ENCODE measurements around the gene ITIH5. TPM values are rescaled to one million over a fixed set of nuclear protein-coding genes. Genes with fewer than 3 reads are reported as not detected.

Gene ITIH5
- polyA plus RNA-seq, 3 donors = not detected

DNA sequence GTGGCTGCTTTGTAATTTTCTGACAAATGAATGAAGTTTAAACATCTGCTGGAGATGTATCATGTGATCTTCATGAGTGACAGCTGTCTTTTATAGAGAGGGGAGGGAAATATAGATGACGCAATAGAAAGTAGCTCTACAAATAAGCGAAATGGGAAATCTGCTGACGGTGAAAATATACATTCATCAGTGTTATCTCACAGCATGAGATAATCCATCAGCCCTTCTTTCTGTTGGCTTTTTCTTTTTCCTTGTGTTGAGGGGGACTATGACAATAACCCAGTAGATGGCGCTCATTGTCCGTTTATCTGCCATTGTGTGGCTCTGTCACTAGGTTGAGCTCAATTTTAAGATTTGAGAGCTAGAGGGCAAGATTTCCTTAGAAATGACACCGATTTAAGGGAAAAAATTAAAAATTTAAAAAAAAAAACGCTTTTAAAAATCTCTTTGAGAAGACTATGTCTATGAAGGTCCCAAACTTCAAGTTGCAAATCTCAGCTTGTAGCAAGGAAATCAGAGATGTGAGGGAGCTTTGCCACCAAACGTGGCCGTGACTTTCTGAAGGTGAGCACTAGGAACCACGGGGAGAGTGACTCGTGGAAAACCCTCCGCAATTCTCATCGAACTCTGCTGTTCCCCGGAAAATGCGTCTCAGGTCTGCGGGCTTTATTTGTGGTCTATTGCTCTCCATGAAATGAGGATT lies 141.3 kb downstream of the ITIH5 start:
- Histone ChIP-seq H3K27ac (ENCODE audit: low read depth in 1 of 2, low read length in 2 of 2) (no peak overlapping the region), H3K4me2 (replicated peaks; ENCODE audit: extremely low read depth, low read length, poor library complexity, severe bottlenecking) (no peak overlapping the region), H3K4me3 (replicated peaks in 1 of 3; ENCODE audit: low read depth in 2 of 3, low read length in 3 of 3) (no peak overlapping the region), H3K4me1 (ENCODE audit: control insufficient read depth in 1 of 2, insufficient read depth in 2 of 2, low read length in 2 of 2) (peaks cover 0 to 3% of the 10 kb centered on the region in 2 donors), H2AFZ (ENCODE audit: insufficient read depth, low read depth, low read length, poor library complexity, severe bottlenecking) (no peak overlapping the region), H3K9me3 (replicated peaks in 1 of 2; ENCODE audit: control insufficient read depth in 1 of 2, insufficient read depth in 1 of 2, low read length in 2 of 2) (peaks cover 0 to 5% of the 10 kb centered on the region in 2 donors), H4K20me1 (ENCODE audit: insufficient read depth, low read length) (no peaks in the 10 kb centered on the region), H3K36me3 (replicated peaks in 1 of 2; ENCODE audit: control insufficient read depth in 1 of 2, insufficient read depth in 2 of 2, low read length in 2 of 2) (no peaks in the 10 kb centered on the region), H3K27me3 (ENCODE audit: control insufficient read depth in 2 of 2, insufficient read depth in 2 of 2, low read length in 2 of 2) (peaks cover 4 to 18% of the 10 kb centered on the region in 2 donors), H3K79me2 (ENCODE audit: insufficient read depth, low read length) (no peaks in the 10 kb centered on the region), H3K9ac (ENCODE audit: insufficient read depth, low read length, poor library complexity, severe bottlenecking) (no peak overlapping the region)
- Mint-ChIP-seq H3K27ac (no peak overlapping the region), H3K36me3 (no peaks in the 10 kb centered on the region), H3K27me3 (ENCODE audit: low read depth in 3 of 3) (peaks cover 8 to 22% (median 16%) of the 10 kb centered on the region in 3 donors), H3K4me3 (no peak overlapping the region), H3K9me3 (peaks cover 1 to 7% (median 6%) of the 10 kb centered on the region in 7 donors), H3K4me1 (peaks cover 8% of the 10 kb centered on the region)
- peak; percentile 37 to 52 (median 47) for DNase-seq
- intact Hi-C loops (cut with micrococcal nuclease) = loop anchor here in 1 of 2 donors (5.0 to 10.0 kb wide), 2 partner anchors 162 to 1779 kb away; no protein-coding TSS in a partner anchor
- WGBS (ENCODE audit: insufficient coverage) = 65% methylated on average over 10 of the region's 16 CpGs
- peak; percentile 83 for TF ChIP-seq CTCF (IDR thresholded peaks at IDR 0.05)

- Mint-ChIP-seq H3K36me3 (no peaks in the 10 kb centered on the region), H3K9me3 (peaks cover 1 to 7% (median 5%) of the 10 kb centered on the region in 7 donors), H3K27me3 (ENCODE audit: low read depth in 3 of 3) (peaks cover 1 to 12% (median 12%) of the 10 kb centered on the region in 3 donors), H3K4me3 (no peak overlapping the region), H3K27ac (no peak overlapping the region), H3K4me1 (peaks cover 6% of the 10 kb centered on the region)
- Histone ChIP-seq H3K4me2 (replicated peaks; ENCODE audit: extremely low read depth, low read length, poor library complexity, severe bottlenecking) (no peak overlapping the region), H3K9me3 (replicated peaks in 1 of 2; ENCODE audit: control insufficient read depth in 1 of 2, insufficient read depth in 1 of 2, low read length in 2 of 2) (peaks cover 0 to 5% of the 10 kb centered on the region in 2 donors), H2AFZ (ENCODE audit: insufficient read depth, low read depth, low read length, poor library complexity, severe bottlenecking) (no peak overlapping the region), H3K4me3 (replicated peaks in 1 of 3; ENCODE audit: low read depth in 2 of 3, low read length in 3 of 3) (no peak overlapping the region), H3K79me2 (ENCODE audit: insufficient read depth, low read length) (no peaks in the 10 kb centered on the region), H3K27ac (ENCODE audit: low read depth in 1 of 2, low read length in 2 of 2) (no peak overlapping the region), H3K36me3 (replicated peaks in 1 of 2; ENCODE audit: control insufficient read depth in 1 of 2, insufficient read depth in 2 of 2, low read length in 2 of 2) (no peaks in the 10 kb centered on the region), H4K20me1 (ENCODE audit: insufficient read depth, low read length) (no peaks in the 10 kb centered on the region), H3K4me1 (ENCODE audit: control insufficient read depth in 1 of 2, insufficient read depth in 2 of 2, low read length in 2 of 2) (peaks cover 0 to 3% of the 10 kb centered on the region in 2 donors), H3K9ac (ENCODE audit: insufficient read depth, low read length, poor library complexity, severe bottlenecking) (no peak overlapping the region), H3K27me3 (ENCODE audit: control insufficient read depth in 2 of 2, insufficient read depth in 2 of 2, low read length in 2 of 2) (peaks cover 4 to 7% of the 10 kb centered on the region in 2 donors)
- WGBS (ENCODE audit: insufficient coverage) = 69% methylated on average over 3 of the region's 4 CpGs
- DNase-seq = no peak
- no peak for TF ChIP-seq CTCF (IDR thresholded peaks at IDR 0.05)
- intact Hi-C loops (cut with micrococcal nuclease) = loop anchor here in 1 of 2 donors (10.0 kb wide), 1 partner anchor 1781 kb away; no protein-coding TSS in a partner anchor
Measured at GRCh38 chr10:7523656-7524055, 143.1 kb downstream of the ITIH5 start.
